Activated T-cell treated with anti-CD3 and anti-CD28 coated beads, Interleukin-2, amount 50 U/mL, for 24 hours (primary cell): ENCODE measurements around the gene ANKFY1.
A peak's percentile ranks its signal among the peaks of the same experiment; 100 is the strongest.
"Not testable (repeated sequence)": the region's sequence is repeated elsewhere in the genome, so short reads cannot be mapped to it uniquely, and the experiment has no call there.

ENCODE experiments used
- DNase-seq: peaks from one replicate; pipeline ENCODE4 v3.0.0-alpha.2; 2020
- H3K27ac Mint-ChIP-seq: 2 replicates; pipeline ENCODE4 v1.8.0; 2020; ENCODE audit warnings: mild to moderate bottlenecking, mixed read lengths
- H3K27me3 Mint-ChIP-seq: 2 replicates; pipeline ENCODE4 v1.8.0; 2020; ENCODE audit warnings: mixed read lengths
- H3K36me3 Mint-ChIP-seq: 2 replicates; pipeline ENCODE4 v1.8.0; 2020; ENCODE audit warnings: low read depth, mixed read lengths
- H3K4me1 Mint-ChIP-seq: 2 replicates; pipeline ENCODE4 v1.8.0; 2020; ENCODE audit warnings: low read depth, mixed read lengths
- H3K4me3 Mint-ChIP-seq: 2 replicates; pipeline ENCODE4 v1.8.0; 2020; ENCODE audit warnings: mild to moderate bottlenecking, moderate library complexity, mixed read lengths
- H3K9me3 Mint-ChIP-seq: 2 replicates; pipeline ENCODE4 v1.8.0; 2020; ENCODE audit warnings: mixed read lengths

Gene ANKFY1

DNA sequence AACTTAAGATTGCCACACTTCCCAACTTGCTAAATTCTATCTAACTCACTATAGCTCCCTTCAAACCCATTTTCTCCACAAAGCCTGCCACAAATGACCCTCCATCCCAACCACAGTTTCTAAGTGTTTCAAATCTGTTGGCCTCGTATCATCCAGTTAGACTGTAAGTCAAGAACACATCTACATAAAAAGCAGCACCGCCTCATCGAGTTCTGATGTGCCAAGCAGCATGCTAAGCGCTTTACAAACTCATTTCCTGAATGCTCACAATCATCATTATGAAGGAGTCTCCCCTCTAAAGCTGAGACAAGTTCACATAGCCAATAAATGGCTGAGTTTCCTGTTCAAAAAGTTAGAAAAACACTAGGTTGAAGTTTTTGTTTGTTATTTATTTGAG, 9.2 kb upstream of the ANKFY1 start:
- Mint-ChIP-seq H3K27ac (peak overlapping the region; percentile 19), H3K4me1 (peaks cover 7% of the 10 kb centered on the region), H3K36me3 (peaks cover 76% of the 10 kb centered on the region)

DNA sequence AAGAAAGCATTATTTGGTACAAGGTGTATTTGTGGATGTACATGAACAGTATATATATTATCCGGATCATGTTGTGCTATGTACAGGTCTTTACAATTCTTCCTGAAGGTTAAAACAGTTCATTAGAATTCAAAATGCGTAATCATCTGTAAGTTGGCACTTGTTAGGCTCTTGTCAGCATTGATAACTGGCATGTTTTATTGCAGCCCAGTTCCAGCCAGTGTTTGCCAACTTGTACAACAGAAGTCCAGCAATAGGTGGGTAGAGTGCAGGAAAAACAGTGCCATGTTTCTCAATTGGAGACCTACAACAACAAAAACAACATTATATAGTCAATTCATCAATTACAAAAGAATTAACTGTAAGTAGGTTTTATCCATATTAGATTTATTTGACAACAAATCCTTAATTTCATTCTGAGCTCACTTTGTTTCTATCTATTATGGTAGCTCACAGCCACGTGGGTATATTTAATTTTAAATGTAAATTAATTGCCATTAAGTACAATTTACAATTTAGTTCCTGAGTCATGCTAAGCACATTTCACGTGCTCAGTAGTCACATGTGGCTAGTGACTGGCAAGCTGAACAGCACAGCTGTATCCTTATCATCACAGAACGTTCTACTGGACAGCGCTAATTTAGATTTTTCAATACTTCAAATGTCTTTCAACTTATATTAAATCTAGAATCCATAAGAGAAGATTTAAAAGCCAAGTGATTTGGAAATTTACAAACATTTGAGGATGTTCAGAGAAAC, 8.6 kb upstream of the ANKFY1 start:
- H3K4me3 Mint-ChIP-seq, result no peak overlapping the region
- DNase-seq, result no peak
- no peaks in the 10 kb centered on the region for H3K27me3 Mint-ChIP-seq
- H3K9me3 Mint-ChIP-seq, result no peaks in the 10 kb centered on the region
- H3K36me3 Mint-ChIP-seq, result peaks cover 76% of the 10 kb centered on the region
- H3K27ac Mint-ChIP-seq, result no peak overlapping the region
- peaks cover 7% of the 10 kb centered on the region for H3K4me1 Mint-ChIP-seq

More for the DNA sequence above, 9.2 kb upstream of the ANKFY1 start:
- Mint-ChIP-seq H3K27me3 (no peaks in the 10 kb centered on the region), H3K9me3 (no peaks in the 10 kb centered on the region), H3K4me3 (no peak overlapping the region)
- no peak for DNase-seq

DNA sequence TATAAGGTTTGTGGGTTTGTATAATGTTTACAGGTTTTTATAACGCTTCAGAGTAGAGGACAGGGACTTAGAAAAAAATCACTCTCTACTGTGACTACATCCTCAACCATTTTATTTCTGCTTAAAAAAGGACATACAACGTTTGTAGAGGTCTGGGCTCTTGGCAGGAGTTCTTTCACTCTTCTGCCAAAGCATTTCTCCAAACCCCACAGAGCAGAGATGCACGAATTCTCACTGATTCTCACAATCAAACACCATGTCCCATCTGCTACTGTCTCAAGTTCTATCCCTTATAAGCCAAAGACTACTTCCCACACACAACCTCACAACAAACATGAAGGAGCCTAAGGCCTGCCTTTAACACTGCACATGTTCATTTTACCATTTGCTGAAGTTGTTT, 7.0 kb upstream of the ANKFY1 start:
- no peaks in the 10 kb centered on the region for H3K9me3 Mint-ChIP-seq
- H3K36me3 Mint-ChIP-seq, result peaks cover 67% of the 10 kb centered on the region
- H3K4me3 Mint-ChIP-seq, result no peak overlapping the region
- no peak for DNase-seq
- no peaks in the 10 kb centered on the region for H3K4me1 Mint-ChIP-seq
- H3K27me3 Mint-ChIP-seq, result no peaks in the 10 kb centered on the region
- peak overlapping the region; percentile 4 for H3K27ac Mint-ChIP-seq

DNA sequence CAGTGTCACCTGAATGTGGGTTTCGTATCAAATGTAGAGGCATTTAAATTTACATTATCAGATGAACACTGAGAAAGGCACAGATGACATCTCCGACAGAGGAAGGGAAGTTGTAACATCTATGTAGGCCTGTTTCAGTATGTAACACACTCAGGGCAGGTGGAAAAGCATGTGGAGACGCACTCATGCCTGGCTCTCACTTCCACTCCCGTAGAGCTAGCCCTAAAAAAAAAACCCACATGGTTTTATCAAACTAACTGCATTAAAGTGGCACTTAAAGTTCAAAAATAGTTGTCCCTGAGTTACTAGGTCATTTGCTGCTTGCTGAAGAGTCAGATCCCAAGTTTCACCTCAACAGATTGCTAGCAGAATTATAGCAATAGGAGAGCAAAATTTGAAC, 6.1 kb upstream of the ANKFY1 start:
- Mint-ChIP-seq H3K36me3 (peaks cover 64% of the 10 kb centered on the region), H3K4me3 (no peak overlapping the region), H3K9me3 (no peaks in the 10 kb centered on the region), H3K4me1 (peaks cover 4% of the 10 kb centered on the region), H3K27me3 (no peaks in the 10 kb centered on the region), H3K27ac (peak overlapping the region; percentile 20)
- no peak for DNase-seq

- no peak for DNase-seq
- Mint-ChIP-seq H3K27ac (no peak overlapping the region), H3K27me3 (no peaks in the 10 kb centered on the region), H3K4me1 (peaks cover 21% of the 10 kb centered on the region), H3K4me3 (no peak overlapping the region), H3K36me3 (peaks cover 60% of the 10 kb centered on the region), H3K9me3 (no peaks in the 10 kb centered on the region)
Measured at GRCh38 chr17:4267402-4267801, 3.6 kb upstream of the ANKFY1 start.

DNA sequence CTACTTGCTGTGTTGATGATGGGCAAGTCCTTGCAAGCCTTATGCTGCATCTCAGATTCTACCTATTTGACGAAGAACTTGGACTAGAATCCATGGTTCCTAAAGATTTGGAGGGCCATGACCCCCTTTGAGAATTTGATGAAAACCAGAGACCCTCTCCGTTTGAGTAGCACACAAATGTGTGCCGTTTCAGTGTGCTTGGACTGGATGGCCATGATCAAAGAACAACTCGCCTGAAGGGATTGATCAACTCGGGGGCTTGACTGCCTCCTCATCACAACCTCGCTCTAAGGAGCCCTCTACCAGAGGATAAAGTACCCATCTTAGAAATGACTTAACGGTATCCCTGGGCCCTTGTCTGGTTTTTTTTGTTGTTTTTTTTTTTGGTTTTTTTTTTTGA, 2.8 kb upstream of the ANKFY1 start:
- Mint-ChIP-seq H3K4me3 (no peak overlapping the region), H3K4me1 (peaks cover 30% of the 10 kb centered on the region), H3K9me3 (no peaks in the 10 kb centered on the region), H3K27ac (peak overlapping the region; percentile 42), H3K36me3 (peaks cover 60% of the 10 kb centered on the region), H3K27me3 (no peaks in the 10 kb centered on the region)
- no peak for DNase-seq

DNA sequence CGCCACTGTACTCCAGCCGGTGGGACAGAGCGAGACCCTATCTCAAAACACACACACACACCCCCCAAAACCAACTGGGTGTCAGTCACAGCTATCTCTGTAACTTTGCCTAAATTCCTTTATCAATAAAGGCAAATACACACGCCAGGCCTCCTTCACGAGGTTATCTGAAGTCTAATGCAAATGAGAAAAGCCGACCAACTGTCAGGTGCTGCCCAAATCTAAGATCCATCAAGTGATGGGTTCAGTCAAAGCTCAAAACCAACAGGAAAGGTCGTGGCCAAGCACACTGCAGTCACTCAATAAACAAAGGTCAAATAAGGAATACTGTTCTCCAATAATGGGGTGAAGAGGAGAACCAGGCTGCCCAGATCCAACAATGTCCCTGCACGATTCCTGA, 1.1 kb downstream of the ANKFY1 start:
- Mint-ChIP-seq H3K9me3 (peaks cover 7% of the 10 kb centered on the region), H3K36me3 (peaks cover 59% of the 10 kb centered on the region), H3K27ac (peak overlapping the region; percentile 90), H3K4me3 (peak overlapping the region; percentile 90), H3K27me3 (no peaks in the 10 kb centered on the region), H3K4me1 (peaks cover 47% of the 10 kb centered on the region)
- no peak for DNase-seq

- DNase-seq, result no peak
- H3K27me3 Mint-ChIP-seq, result no peaks in the 10 kb centered on the region
- peak overlapping the region; percentile 90 for H3K4me3 Mint-ChIP-seq
- H3K4me1 Mint-ChIP-seq, result peaks cover 60% of the 10 kb centered on the region
- H3K36me3 Mint-ChIP-seq, result peaks cover 65% of the 10 kb centered on the region
- H3K27ac Mint-ChIP-seq, result peak overlapping the region; percentile 46
- peaks cover 7% of the 10 kb centered on the region for H3K9me3 Mint-ChIP-seq
Measured at GRCh38 chr17:4261452-4261851, 2.3 kb downstream of the ANKFY1 start.

- peaks cover 57% of the 10 kb centered on the region for H3K4me1 Mint-ChIP-seq
- peaks cover 78% of the 10 kb centered on the region for H3K36me3 Mint-ChIP-seq
- peaks cover 7% of the 10 kb centered on the region for H3K9me3 Mint-ChIP-seq
- no peaks in the 10 kb centered on the region for H3K27me3 Mint-ChIP-seq
- DNase-seq, result no peak
- H3K4me3 Mint-ChIP-seq, result no peak overlapping the region
- H3K27ac Mint-ChIP-seq, result no peak overlapping the region
Measured at GRCh38 chr17:4258867-4259266, 4.9 kb downstream of the ANKFY1 start.

GRCh38 chr17:4256952-4257351, 6.8 kb downstream of the ANKFY1 start:
- H3K9me3 Mint-ChIP-seq, result peaks cover 7% of the 10 kb centered on the region
- DNase-seq, result no peak
- H3K36me3 Mint-ChIP-seq, result peaks cover 68% of the 10 kb centered on the region
- peak overlapping the region; percentile 34 for H3K27ac Mint-ChIP-seq
- H3K4me3 Mint-ChIP-seq, result no peak overlapping the region
- peaks cover 57% of the 10 kb centered on the region for H3K4me1 Mint-ChIP-seq
- H3K27me3 Mint-ChIP-seq, result no peaks in the 10 kb centered on the region

- H3K27ac Mint-ChIP-seq, H3K4me3 Mint-ChIP-seq, DNase-seq, H3K9me3 Mint-ChIP-seq, H3K27me3 Mint-ChIP-seq: not testable (repeated sequence)
- H3K36me3 Mint-ChIP-seq, result peaks cover 56% of the 10 kb centered on the region
- H3K4me1 Mint-ChIP-seq, result peaks cover 51% of the 10 kb centered on the region
Measured at GRCh38 chr17:4255271-4255670, 8.5 kb downstream of the ANKFY1 start.

- Mint-ChIP-seq H3K27me3 (no peaks in the 10 kb centered on the region), H3K4me3 (no peak overlapping the region), H3K36me3 (peaks cover 37% of the 10 kb centered on the region), H3K4me1 (peaks cover 53% of the 10 kb centered on the region), H3K9me3 (no peaks in the 10 kb centered on the region), H3K27ac (no peak overlapping the region)
- DNase-seq, result no peak
Measured at GRCh38 chr17:4250887-4251286, 12.9 kb downstream of the ANKFY1 start.

GRCh38 chr17:4249452-4250029, 14.2 kb downstream of the ANKFY1 start:
- no peak for DNase-seq
- Mint-ChIP-seq H3K27ac (peak overlapping the region; percentile 1), H3K9me3 (no peaks in the 10 kb centered on the region), H3K4me3 (no peak overlapping the region), H3K27me3 (no peaks in the 10 kb centered on the region), H3K36me3 (peaks cover 33% of the 10 kb centered on the region), H3K4me1 (peaks cover 47% of the 10 kb centered on the region)

GRCh38 chr17:4248504-4249277, 15.1 kb downstream of the ANKFY1 start:
- no peak overlapping the region for H3K27ac Mint-ChIP-seq
- no peak for DNase-seq

DNA sequence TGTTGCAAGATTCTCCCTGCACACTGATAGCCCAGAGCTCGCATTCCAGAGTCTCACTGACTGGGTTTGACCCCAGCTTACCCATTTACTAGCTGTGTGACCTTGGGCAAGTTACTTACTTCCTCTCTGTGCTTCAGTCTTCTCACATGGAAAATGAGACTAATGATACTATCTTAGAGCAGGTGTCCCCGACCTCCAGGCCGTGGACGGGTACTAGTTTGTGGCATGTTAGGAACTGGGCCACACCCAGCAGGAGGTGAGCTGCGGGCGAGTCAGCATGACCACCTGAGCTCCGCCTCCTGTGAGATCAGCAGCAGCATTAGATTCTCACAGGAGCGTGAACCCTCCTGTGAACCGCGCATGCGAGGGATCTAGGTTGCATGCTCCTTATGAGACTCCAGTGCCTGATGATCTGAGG, 15.8 kb downstream of the ANKFY1 start:
- Mint-ChIP-seq H3K9me3 (no peaks in the 10 kb centered on the region), H3K4me1 (peaks cover 38% of the 10 kb centered on the region), H3K4me3 (no peak overlapping the region), H3K36me3 (peaks cover 29% of the 10 kb centered on the region), H3K27ac (no peak overlapping the region), H3K27me3 (no peaks in the 10 kb centered on the region)
- DNase-seq, result no peak

More at GRCh38 chr17:4248504-4249277, 15.1 kb downstream of the ANKFY1 start:
- peaks cover 32% of the 10 kb centered on the region for H3K36me3 Mint-ChIP-seq
- no peaks in the 10 kb centered on the region for H3K9me3 Mint-ChIP-seq
- no peak overlapping the region for H3K4me3 Mint-ChIP-seq
- H3K27me3 Mint-ChIP-seq, result no peaks in the 10 kb centered on the region
- H3K4me1 Mint-ChIP-seq, result peaks cover 45% of the 10 kb centered on the region
